HG02973 (cell line): ENCODE results near the gene BOK.
"Not testable (repeated sequence)": the region's sequence is repeated elsewhere in the genome, so short reads cannot be mapped to it uniquely, and the experiment has no call there.

Source experiments
- ATAC-seq: cut with Tn5 transposase; IDR thresholded peaks from one replicate; pipeline ENCODE4 v1.9.1; 2021; ENCODE audit warnings: moderate library complexity; ENCODE audit not compliant: unreplicated experiment

The BOK gene

GRCh38 chr2:241555711-241556110 is 2.8 kb upstream of the BOK start:
- ATAC-seq: no peak

- no peak for ATAC-seq
Observed at GRCh38 chr2:241556746-241557145, 1.8 kb upstream of the BOK start.

GRCh38 chr2:241559323-241560161 is 997 bp downstream of the BOK start:
- ATAC-seq: no peak

- ATAC-seq: no peak
Observed at GRCh38 chr2:241560162-241560882, 1.8 kb downstream of the BOK start.

GRCh38 chr2:241560883-241561474 is 2.4 kb downstream of the BOK start:
- ATAC-seq: no peak

GRCh38 chr2:241561832-241562231 is 3.3 kb downstream of the BOK start:
- ATAC-seq: no peak

GRCh38 chr2:241562269-241562891 is 3.8 kb downstream of the BOK start:
- no peak for ATAC-seq

GRCh38 chr2:241563031-241563507 is 4.5 kb downstream of the BOK start:
- ATAC-seq: no peak

GRCh38 chr2:241563571-241563980 is 5.0 kb downstream of the BOK start:
- no peak for ATAC-seq

GRCh38 chr2:241563981-241564595 is 5.5 kb downstream of the BOK start:
- no peak for ATAC-seq

GRCh38 chr2:241564596-241565410 is 6.3 kb downstream of the BOK start:
- ATAC-seq: no peak

- ATAC-seq: no peak
Observed at GRCh38 chr2:241565411-241565810, 6.9 kb downstream of the BOK start.

GRCh38 chr2:241566021-241566420 is 7.5 kb downstream of the BOK start:
- ATAC-seq: not testable (repeated sequence)

GRCh38 chr2:241566468-241566867 is 7.9 kb downstream of the BOK start:
- ATAC-seq: no peak

- ATAC-seq: not testable (repeated sequence)
Observed at GRCh38 chr2:241567266-241567665, 8.7 kb downstream of the BOK start.

- ATAC-seq: no peak
Observed at GRCh38 chr2:241567776-241568175, 9.2 kb downstream of the BOK start.

GRCh38 chr2:241568726-241569125 is 10.2 kb downstream of the BOK start:
- ATAC-seq: no peak

- ATAC-seq: no peak
Observed at GRCh38 chr2:241569831-241570281, 11.3 kb downstream of the BOK start.

GRCh38 chr2:241570961-241571581 is 12.5 kb downstream of the BOK start:
- ATAC-seq: no peak
